A549 (cell line): ENCODE data around the gene DEFB116.

Experiments
- CHD2 ChIP-seq: fragments of 150-350 bp; IDR thresholded peaks from 2 replicates; pipeline ENCODE4 v1.6.1; 2014; ENCODE audit warnings: low read length; ENCODE audit not compliant: partially characterized antibody
- CTCF ChIP-seq: fragments of >200 bp; sonication (Bioruptor Twin); formaldehyde crosslinking; IDR thresholded peaks from 3 replicates; pipeline ENCODE4 v1.5.1; 2016
- JUNB ChIP-seq: fragments of >200 bp; sonication (Bioruptor Twin); formaldehyde crosslinking; IDR thresholded peaks from 2 replicates; pipeline ENCODE4 v1.6.1; 2016
- MAX ChIP-seq: IDR thresholded peaks from 2 replicates; pipeline ENCODE4 v1.6.1; 2012
- POLR2A ChIP-seq: IDR thresholded peaks from 2 replicates; pipeline ENCODE4 v1.6.1; 2012; ENCODE audit warnings: mild to moderate bottlenecking, low read length
- SMC3 ChIP-seq: fragments of >200 bp; sonication (Bioruptor Twin); formaldehyde crosslinking; IDR thresholded peaks from 3 replicates; pipeline ENCODE4 v1.6.1; 2018; ENCODE audit warnings: inconsistent platforms
- ZFP36 ChIP-seq: fragments of 450-650 bp; IDR thresholded peaks from 2 replicates; pipeline ENCODE4 v1.6.1; 2014; ENCODE audit warnings: borderline replicate concordance; ENCODE audit not compliant: partially characterized antibody

DNA sequence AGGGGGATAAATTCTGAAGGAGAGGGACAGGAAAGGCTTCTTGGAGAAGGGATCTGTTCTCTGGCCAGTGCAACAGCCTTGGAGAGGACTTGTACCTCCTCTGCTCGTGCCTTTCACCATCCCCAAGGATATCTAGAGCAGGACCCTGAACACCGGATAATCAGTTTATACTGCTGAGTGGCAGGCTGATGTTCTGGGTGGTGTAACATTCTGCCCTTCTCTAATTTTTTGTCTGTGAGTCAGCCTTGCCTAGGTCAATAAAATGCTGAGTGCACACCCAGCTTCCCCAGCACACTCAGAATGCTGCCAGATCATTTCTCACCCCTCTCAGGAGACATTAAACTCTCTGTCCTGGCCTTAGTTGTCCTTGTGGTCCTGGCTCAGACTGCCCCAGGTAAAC is 51.0 kb downstream of the DEFB116 start, which contains the start of gene DEFB115:
- no peak for TF ChIP-seq CHD2
- TF ChIP-seq SMC3: no peak
- TF ChIP-seq MAX: no peak
- no peak for TF ChIP-seq ZFP36
- no peak for TF ChIP-seq CTCF
- no peak for TF ChIP-seq POLR2A
- TF ChIP-seq JUNB: no peak
